H1 (cell line): Measurements from ENCODE around the gene CITED1. TPM values are rescaled to one million over a fixed set of nuclear protein-coding genes. Genes with fewer than 3 reads are reported as not detected.

ENCODE experiments used
- CTCF ChIA-PET: fragments of 300-600 bp; sonication (Branson Sonifier 250); formaldehyde crosslinking; loops from one replicate; lab custom pipeline; 2021; ENCODE audit not compliant: partially characterized antibody; lab: Charles Lee
- POLR2A ChIA-PET: fragments of 300-600 bp; sonication (Branson Sonifier 250); formaldehyde crosslinking; loops from one replicate; lab custom pipeline; 2021; ENCODE audit warnings: inconsistent platforms; ENCODE audit not compliant: partially characterized antibody; lab: Charles Lee
- DNase-seq, 2 experiments: peaks; one replicate each; pipeline versions ENCODE4 v3.0.0 to v3.0.0-alpha.2; 2010 to 2022; ENCODE audit warnings: low spot score in 2 of 2, low read depth in 1 of 2, mixed read lengths in 1 of 2
- FAIRE-seq: peaks from 2 replicates; lab custom pipeline; 2011; peaks lifted over from hg19 to GRCh38; lab: Jason Lieb, UNC
- H2AFZ ChIP-seq: 2 replicates; pipeline ENCODE4 v1.8.1; 2012; ENCODE audit warnings: low read length, inconsistent platforms
- H2AK5ac ChIP-seq: 2 replicates; pipeline ENCODE4 v1.6.1; 2013; ENCODE audit warnings: low read depth, low read length
- H2BK120ac ChIP-seq: replicated peaks from 2 replicates; pipeline ENCODE3; 2013; ENCODE audit warnings: low read depth, low read length, inconsistent platforms
- H2BK12ac ChIP-seq: 2 replicates; pipeline ENCODE4 v1.6.1; 2013; ENCODE audit warnings: low read depth, low read length
- H2BK15ac ChIP-seq: 2 replicates; pipeline ENCODE4 v1.6.1; 2013; ENCODE audit warnings: low read length
- H2BK20ac ChIP-seq: 2 replicates; pipeline ENCODE4 v1.6.1; 2013; ENCODE audit warnings: low read length
- H2BK5ac ChIP-seq: 2 replicates; pipeline ENCODE4 v1.6.1; 2013; ENCODE audit warnings: low read depth, low read length
- H3K14ac ChIP-seq: 2 replicates; pipeline ENCODE4 v1.6.1; 2013; ENCODE audit warnings: inconsistent platforms; ENCODE audit not compliant: insufficient read length
- H3K18ac ChIP-seq: 2 replicates; pipeline ENCODE4 v1.6.1; 2013; ENCODE audit warnings: low read length; ENCODE audit errors: extremely low read depth
- H3K23ac ChIP-seq: 2 replicates; pipeline ENCODE4 v1.6.1; 2013; ENCODE audit warnings: inconsistent platforms; ENCODE audit not compliant: insufficient read length
- H3K23me2 ChIP-seq: 2 replicates; pipeline ENCODE4 v1.6.1; 2013; ENCODE audit warnings: low read depth, low read length
- H3K27ac ChIP-seq: 2 replicates; pipeline ENCODE4 v1.6.1; 2011; ENCODE audit warnings: low read depth, low read length, inconsistent platforms
- H3K27me3 ChIP-seq, 4 experiments: replicated peaks in 1 of 4; 1 replicate in 1 of 4; 2 replicates in 3 of 4; pipeline versions ENCODE4 v1.6.1 to v1.8.1; 2011 to 2013; ENCODE audit warnings: low read length in 3 of 4, mild to moderate bottlenecking in 3 of 4, inconsistent platforms in 2 of 4, mixed read lengths in 2 of 4, moderate library complexity in 1 of 4; ENCODE audit not compliant: control insufficient read depth in 3 of 4, insufficient read depth in 3 of 4; ENCODE audit errors: extremely low read depth in 1 of 4
- H3K36me3 ChIP-seq, 4 experiments: 2 replicates each; pipeline versions ENCODE4 v1.6.1 to v1.8.1; 2011 to 2013; ENCODE audit warnings: mild to moderate bottlenecking in 4 of 4, low read length in 3 of 4, moderate library complexity in 2 of 4, control low read depth in 1 of 4, inconsistent platforms in 1 of 4; ENCODE audit not compliant: insufficient read depth in 4 of 4, control insufficient read depth in 2 of 4
- H3K4ac ChIP-seq: replicated peaks from 2 replicates; pipeline ENCODE3; 2013; ENCODE audit warnings: low read length, low read depth, mixed read lengths, inconsistent platforms; ENCODE audit not compliant: insufficient read length
- H3K4me1 ChIP-seq, 4 experiments: replicated peaks in 1 of 4; 1 replicate in 1 of 4; 2 replicates in 3 of 4; pipeline versions ENCODE4 v1.6.1 to v1.8.1; 2011 to 2013; ENCODE audit warnings: low read length in 3 of 4, inconsistent platforms in 2 of 4, mixed read lengths in 1 of 4; ENCODE audit not compliant: insufficient read depth in 4 of 4, control insufficient read depth in 3 of 4
- H3K4me2 ChIP-seq, 2 experiments: 2 replicates each; pipeline versions ENCODE4 v1.6.1 to v1.8.1; 2011 to 2013; ENCODE audit warnings: low read depth in 2 of 2, low read length in 2 of 2, control low read depth in 1 of 2, inconsistent platforms in 1 of 2, mild to moderate bottlenecking in 1 of 2; ENCODE audit not compliant: insufficient read depth in 1 of 2
- H3K4me3 ChIP-seq, 4 experiments: fragments of 200-600, 300-600 bp in 1 of 4; sonication (generic), shearing (Covaris generic), sonication (Bioruptor Twin) in 1 of 4; 2 replicates each; pipeline versions ENCODE4 v1.5.1 to v1.8.1; 2011 to 2016; ENCODE audit warnings: low read length in 4 of 4, low read depth in 3 of 4, control low read depth in 2 of 4, inconsistent platforms in 2 of 4, mild to moderate bottlenecking in 2 of 4, mixed read lengths in 1 of 4, moderate library complexity in 1 of 4; ENCODE audit not compliant: insufficient read depth in 2 of 4; ENCODE audit errors: extremely low read depth in 1 of 4
- H3K56ac ChIP-seq: replicated peaks from 2 replicates; pipeline ENCODE3; 2013; ENCODE audit warnings: low read depth, mild to moderate bottlenecking, mixed read lengths, low read length, inconsistent platforms; ENCODE audit not compliant: insufficient read length
- H3K79me1 ChIP-seq: 2 replicates; pipeline ENCODE4 v1.6.1; 2013; ENCODE audit warnings: low read depth, low read length, control low read depth
- H3K79me2 ChIP-seq, 2 experiments: 2 replicates each; pipeline versions ENCODE4 v1.6.1 to v1.8.1; 2012 to 2013; ENCODE audit warnings: low read length in 2 of 2, mild to moderate bottlenecking in 2 of 2, inconsistent platforms in 1 of 2; ENCODE audit not compliant: insufficient read depth in 2 of 2, control insufficient read depth in 1 of 2
- H3K9ac ChIP-seq, 4 experiments: replicated peaks in 1 of 4; 1 replicate in 1 of 4; 2 replicates in 3 of 4; pipeline versions ENCODE4 v1.6.1 to v1.8.1; 2011 to 2013; ENCODE audit warnings: low read depth in 3 of 4, low read length in 3 of 4, control low read depth in 2 of 4, mild to moderate bottlenecking in 2 of 4, moderate library complexity in 2 of 4, inconsistent platforms in 1 of 4; ENCODE audit errors: extremely low read depth in 1 of 4
- H3K9me3 ChIP-seq, 2 experiments: 2 replicates each; pipeline versions ENCODE4 v1.6.1 to v1.8.1; 2012 to 2013; ENCODE audit warnings: mild to moderate bottlenecking in 2 of 2, moderate library complexity in 2 of 2, control low read depth in 1 of 2, inconsistent platforms in 1 of 2, low read depth in 1 of 2, low read length in 1 of 2, mixed read lengths in 1 of 2; ENCODE audit not compliant: insufficient read depth in 2 of 2
- H4K20me1 ChIP-seq, 2 experiments: replicated peaks in 1 of 2; 2 replicates each; pipeline versions ENCODE3 to v1.8.1; 2011 to 2013; ENCODE audit warnings: inconsistent platforms in 2 of 2, low read length in 2 of 2, mild to moderate bottlenecking in 1 of 2; ENCODE audit not compliant: insufficient read depth in 2 of 2, control insufficient read depth in 1 of 2
- H4K5ac ChIP-seq: 2 replicates; pipeline ENCODE4 v1.6.1; 2013; ENCODE audit warnings: low read length, low read depth, mixed read lengths, inconsistent platforms; ENCODE audit not compliant: insufficient read length
- H4K8ac ChIP-seq: 2 replicates; pipeline ENCODE4 v1.8.0; 2013; ENCODE audit warnings: mild to moderate bottlenecking, moderate library complexity, low read length, inconsistent platforms; ENCODE audit not compliant: insufficient read depth; ENCODE audit errors: extremely low read depth
- H4K91ac ChIP-seq: replicated peaks from 2 replicates; pipeline ENCODE3; 2013; ENCODE audit warnings: low read length, mixed read lengths, inconsistent platforms; ENCODE audit not compliant: insufficient read length
- RAD21 ChIP-seq, 2 experiments: IDR thresholded peaks in 1 of 2; conservative IDR thresholded peaks in 1 of 2; 2 replicates each; pipeline ENCODE4 v1.6.1; 2011; ENCODE audit warnings: low read depth in 2 of 2, low read length in 2 of 2, improper control_type of control experiment in 1 of 2, inconsistent platforms in 1 of 2, mild to moderate bottlenecking in 1 of 2, moderate library complexity in 1 of 2
- TBP ChIP-seq: IDR thresholded peaks from 2 replicates; pipeline ENCODE4 v1.6.1; 2011; ENCODE audit warnings: low read depth, low read length, improper control_type of control experiment
- WGBS, 2 experiments: shearing (Covaris generic) in 1 of 2; methylation state at CpG; one replicate each; pipeline versions ENCODE4 v1.1.6 to v1.1.7; 2013 to 2015; ENCODE audit warnings: low lambda C conversion rate in 2 of 2, mixed read lengths in 2 of 2, inconsistent platforms in 1 of 2, low coverage in 1 of 2, missing lambda C conversion rate in 1 of 2; ENCODE audit not compliant: insufficient replicate concordance in 2 of 2, insufficient coverage in 1 of 2, insufficient read length in 1 of 2; ENCODE audit errors: extremely low coverage in 1 of 2, missing lambda C conversion rate in 1 of 2; 5-methylcytosine and 5-hydroxymethylcytosine counted together
- polyA plus RNA-seq, 7 experiments: library from polyadenylated mRNA; depleted of rRNA in 3 of 7; stranded (reverse) in 5 of 7; unstranded in 2 of 7; fragments of >200 nt in 5 of 7; fragments of 200-250 nt in 2 of 7; gene quantifications; 1 replicate in 5 of 7; 2 replicates in 1 of 7; 4 replicates in 1 of 7; pipeline versions ENCODE4 v1.2.1 to v1.2.3, GENCODE V29; 2011 to 2013; ENCODE audit warnings: missing spikeins in 2 of 7, mixed read lengths in 2 of 7
- total RNA-seq: library from RNA; stranded (reverse); fragmentation: NEBNext Ultra II Directional; extraction: Animal tissue kit (Norgen Biotek cat#: 25700); gene quantifications from 2 replicates; pipeline ENCODE4 v1.2.1, GENCODE V29; 2021

CITED1 gene
- total and polyA plus RNA-seq, 2 of the 8 experiments (the other 6 are each of a cell fraction or from before 2014, with no cell fraction given): 1.2 to 2.4 TPM

DNA sequence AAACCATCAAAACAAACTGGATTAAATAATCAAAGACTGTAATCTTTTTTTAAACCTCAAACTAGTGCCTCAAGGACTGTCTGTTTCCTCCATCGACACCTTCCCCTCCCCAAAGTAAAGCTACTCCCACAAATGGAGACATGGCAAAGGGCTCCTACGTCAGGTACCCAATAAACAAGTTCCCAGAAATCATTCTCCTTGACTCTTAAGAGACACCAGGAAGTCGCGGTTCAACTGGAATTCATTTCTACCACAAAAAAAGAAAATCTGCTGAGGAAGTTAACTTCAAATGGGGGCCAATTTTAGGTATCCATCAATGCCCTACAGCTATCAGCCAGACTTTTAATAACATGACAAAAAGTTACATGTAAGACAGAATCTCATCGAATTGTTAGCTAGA is 31.2 kb downstream of the CITED1 start:
- Histone ChIP-seq H2BK15ac (no peak overlapping the region), H3K4me3 (peak overlapping the region in 1 of 4 experiments; percentile 91; a peak in 2 of 8 replicates), H3K36me3 (peaks cover 34 to 66% (median 58%) of the 10 kb centered on the region in 4 experiments), H2BK20ac (no peak overlapping the region), H3K14ac (no peak overlapping the region), H3K9me3 (no peaks in the 10 kb centered on the region), H2AK5ac (no peak overlapping the region), H3K27me3 (no peaks in the 10 kb centered on the region), H3K27ac (no peak overlapping the region), H2BK120ac (no peak overlapping the region), H3K23me2 (peaks cover 6% of the 10 kb centered on the region; the same call in 1 of the 2 replicates), H3K79me1 (no peaks in the 10 kb centered on the region), H3K9ac (no peak overlapping the region; a peak in 1 of 7 replicates), H4K5ac (no peak overlapping the region), H3K56ac (no peak overlapping the region), H4K8ac (no peak overlapping the region), H3K4me1 (peaks cover 0 to 6% (median 0%) of the 10 kb centered on the region in 4 experiments; a peak in 2 of 7 replicates), H2BK12ac (no peak overlapping the region), H3K79me2 (peaks cover 0 to 28% of the 10 kb centered on the region in 2 experiments; a peak in 3 of 4 replicates), H3K4ac (no peak overlapping the region), H4K20me1 (peaks cover 0 to 13% of the 10 kb centered on the region in 2 experiments), H3K18ac (no peak overlapping the region), H3K4me2 (peak overlapping the region; percentile 74 to 84; a peak in 2 of 4 replicates), H2AFZ (no peak overlapping the region), H2BK5ac (no peak overlapping the region), H3K23ac (no peak overlapping the region), H4K91ac (no peak overlapping the region)
- 92% methylated on average over 4 of the region's 5 CpGs; no CpG with 5 or more reads in 1 of the 2 experiments for WGBS, 2 experiments
- TF ChIP-seq TBP (no peak), RAD21 (IDR thresholded peaks at IDR 0.05 in 1 of 2, conservative IDR thresholded peaks at IDR 0.05 in 1 of 2; ENCODE audit: low read depth in 2 of 2, low read length in 2 of 2) (no peak)
- no peak for DNase-seq
- ChIA-PET CTCF (no interaction called here), POLR2A (interaction anchor here (0.8 to 3.4 kb wide), 8 partner anchors 8 to 36 kb away, joined by 3 to 27 read pairs (median 4); partner anchors contain the start of gene ERCC6L)
- FAIRE-seq: no peak
